Prostate gland (tissue), 2 donors: ENCODE measurements around the gene LDLRAD4. TPM values are rescaled to one million over a fixed set of nuclear protein-coding genes. Genes with fewer than 3 reads are reported as not detected.

Source experiments
- DNase-seq: peaks from one replicate; pipeline ENCODE4 v3.0.0-alpha.2; 2019; ENCODE audit warnings: low spot score
- H3K27ac ChIP-seq, 2 donors: fragments of 200-600 bp; sonication (generic); 2 replicates each; pipeline ENCODE4 v1.5.1; 2017 to 2019
- H3K27me3 ChIP-seq: fragments of 200-600 bp; sonication (generic); replicated peaks from 2 replicates; pipeline ENCODE4 v1.5.1; 2019; ENCODE audit not compliant: insufficient read depth
- H3K36me3 ChIP-seq, 2 donors: fragments of 200-600 bp; sonication (generic); 1 replicate in 1 of 2; 2 replicates in 1 of 2; pipeline versions ENCODE4 v1.5.1 to v1.8.1; 2017 to 2019
- H3K4me1 ChIP-seq: fragments of 200-600 bp; sonication (generic); replicated peaks from 2 replicates; pipeline ENCODE4 v1.5.1; 2019
- H3K4me3 ChIP-seq, 2 donors: fragments of 200-600 bp; sonication (generic); 2 replicates each; pipeline ENCODE4 v1.5.1; 2017 to 2019
- H3K9me3 ChIP-seq: fragments of 200-600 bp; sonication (generic); 2 replicates; pipeline ENCODE4 v1.5.1; 2017
- POLR2A ChIP-seq: fragments of 450-650 bp; IDR thresholded peaks from one replicate; pipeline ENCODE4 v1.6.1; 2016; ENCODE audit warnings: antibody characterized with exemption, mild to moderate bottlenecking
- POLR2AphosphoS5 ChIP-seq: sonication (generic); formaldehyde crosslinking; IDR thresholded peaks from one replicate; pipeline ENCODE4 v1.6.1; 2017; ENCODE audit warnings: antibody characterized with exemption
- WGBS: methylation state at CpG from one replicate; pipeline ENCODE4 v1.1.5; 2018; 5-methylcytosine and 5-hydroxymethylcytosine counted together
- intact Hi-C: fragments of 100-400 bp; cut with DNase I; formaldehyde crosslinking; loops from one replicate; pipeline ENCODE4 v1.14.2; 2022
- total RNA-seq, 2 donors: library from RNA; depleted of rRNA; stranded (reverse); fragments of >200 nt; gene quantifications; one replicate each; pipeline ENCODE4 v1.1.0, GENCODE V29; 2016
- TF ChIP-seq, protein P1 (sequence below), 4 experiments: fragments of 200-600 bp in 2 of 4; fragments of 450-650 bp in 2 of 4; sonication (generic) in 2 of 4; IDR thresholded peaks; 1 replicate in 3 of 4; 2 replicates in 1 of 4; pipeline ENCODE4 v1.5.1; 2016 to 2019; ENCODE audit warnings: antibody characterized with exemption in 4 of 4, mild to moderate bottlenecking in 2 of 4, moderate library complexity in 2 of 4

Gene LDLRAD4
- total RNA-seq, 2 donors from 2014 or later, result 59.9 to 107 TPM

DNA sequence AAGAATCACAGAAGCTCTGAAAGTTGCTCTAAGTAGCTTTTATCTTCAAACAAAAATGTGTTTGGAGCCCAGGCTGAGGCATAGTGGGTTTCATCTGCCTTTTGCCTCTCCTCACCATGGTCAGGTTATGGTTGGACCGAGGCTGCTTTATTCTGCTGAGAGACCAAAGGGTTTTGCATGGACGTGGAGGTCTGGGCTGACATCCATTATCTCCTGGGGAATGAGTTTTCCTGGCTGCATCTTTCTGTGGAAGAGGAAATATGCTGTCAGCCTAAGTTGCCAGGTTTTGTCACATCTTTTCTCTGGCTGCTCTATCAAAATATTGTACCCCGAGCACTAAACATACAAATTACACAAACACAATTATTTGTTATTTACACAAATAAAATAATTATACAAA is 223.2 kb downstream of the LDLRAD4 start:
- WGBS, result 64% methylated on average over 3 of the region's 3 CpGs
- no peak for DNase-seq

DNA sequence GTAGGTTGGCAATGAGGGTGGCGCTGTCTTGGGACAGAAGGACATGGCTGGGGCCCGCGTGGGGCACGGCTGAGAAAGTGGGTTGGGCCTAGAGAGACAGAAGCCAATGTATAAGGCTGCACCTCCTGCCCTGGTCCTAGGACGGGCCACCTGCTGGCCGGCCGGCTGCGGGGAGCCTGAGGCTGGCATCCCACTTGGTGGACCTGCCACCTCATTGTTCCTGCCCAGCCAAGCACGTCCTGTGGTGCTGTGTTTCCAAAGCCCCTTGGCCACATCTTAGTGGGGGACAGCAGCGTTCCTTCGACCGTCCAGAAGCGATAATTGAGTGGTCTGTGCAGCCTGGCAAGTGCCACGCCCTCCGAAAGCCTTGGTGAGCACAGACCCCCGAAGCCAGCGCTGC is 223.9 kb downstream of the LDLRAD4 start:
- Histone ChIP-seq H3K27ac (no peak overlapping the region), H3K36me3 (no peaks in the 10 kb centered on the region), H3K4me3 (no peak overlapping the region), H3K9me3 (no peaks in the 10 kb centered on the region), H3K4me1 (no peaks in the 10 kb centered on the region), H3K27me3 (no peaks in the 10 kb centered on the region)
- WGBS, result 92% methylated on average over 17 of the region's 17 CpGs
- intact Hi-C loops, result loop anchor here (10.0 kb wide), 1 partner anchor 62 kb away; no protein-coding TSS in a partner anchor
- DNase-seq, result no peak
- TF ChIP-seq POLR2A (no peak), POLR2AphosphoS5 (no peak)
- TF ChIP-seq, protein P1, sequence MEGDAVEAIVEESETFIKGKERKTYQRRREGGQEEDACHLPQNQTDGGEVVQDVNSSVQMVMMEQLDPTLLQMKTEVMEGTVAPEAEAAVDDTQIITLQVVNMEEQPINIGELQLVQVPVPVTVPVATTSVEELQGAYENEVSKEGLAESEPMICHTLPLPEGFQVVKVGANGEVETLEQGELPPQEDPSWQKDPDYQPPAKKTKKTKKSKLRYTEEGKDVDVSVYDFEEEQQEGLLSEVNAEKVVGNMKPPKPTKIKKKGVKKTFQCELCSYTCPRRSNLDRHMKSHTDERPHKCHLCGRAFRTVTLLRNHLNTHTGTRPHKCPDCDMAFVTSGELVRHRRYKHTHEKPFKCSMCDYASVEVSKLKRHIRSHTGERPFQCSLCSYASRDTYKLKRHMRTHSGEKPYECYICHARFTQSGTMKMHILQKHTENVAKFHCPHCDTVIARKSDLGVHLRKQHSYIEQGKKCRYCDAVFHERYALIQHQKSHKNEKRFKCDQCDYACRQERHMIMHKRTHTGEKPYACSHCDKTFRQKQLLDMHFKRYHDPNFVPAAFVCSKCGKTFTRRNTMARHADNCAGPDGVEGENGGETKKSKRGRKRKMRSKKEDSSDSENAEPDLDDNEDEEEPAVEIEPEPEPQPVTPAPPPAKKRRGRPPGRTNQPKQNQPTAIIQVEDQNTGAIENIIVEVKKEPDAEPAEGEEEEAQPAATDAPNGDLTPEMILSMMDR (IDR thresholded peaks at IDR 0.05), result no peak

More for the DNA sequence above, 223.2 kb downstream of the LDLRAD4 start:
- H3K36me3 ChIP-seq, result no peaks in the 10 kb centered on the region
- H3K4me1 ChIP-seq, result no peaks in the 10 kb centered on the region
- H3K27me3 ChIP-seq, result no peaks in the 10 kb centered on the region
- no peaks in the 10 kb centered on the region for H3K9me3 ChIP-seq
- H3K4me3 ChIP-seq, result no peak overlapping the region
- H3K27ac ChIP-seq, result no peak overlapping the region
- intact Hi-C loops, result loop anchor here (10.0 kb wide), 1 partner anchor 63 kb away; no protein-coding TSS in a partner anchor
- TF ChIP-seq, protein P1 (IDR thresholded peaks at IDR 0.05), result no peak
- TF ChIP-seq POLR2AphosphoS5, result no peak

DNA sequence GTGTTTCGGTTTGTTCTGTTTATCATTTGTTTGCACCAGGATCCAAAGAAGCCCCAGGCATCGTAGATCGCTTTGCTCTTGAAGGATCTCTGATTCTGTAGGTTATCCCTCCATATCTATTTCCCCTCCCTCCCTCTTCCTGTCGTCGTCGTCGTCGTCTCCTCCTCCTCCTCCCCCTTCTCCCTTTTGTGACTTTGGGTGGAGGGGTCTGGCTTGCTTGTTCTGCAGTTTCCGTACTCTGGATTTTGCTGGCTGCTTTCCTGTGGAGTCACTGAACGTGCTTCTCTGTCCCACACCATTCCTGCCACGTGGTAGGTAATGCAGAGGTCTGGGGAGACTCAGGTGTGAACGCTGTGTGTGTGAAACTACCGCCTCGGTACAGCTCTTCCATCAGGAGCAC is 225.0 kb downstream of the LDLRAD4 start:
- Histone ChIP-seq H3K27me3 (no peaks in the 10 kb centered on the region), H3K4me1 (no peaks in the 10 kb centered on the region), H3K27ac (no peak overlapping the region), H3K9me3 (no peaks in the 10 kb centered on the region), H3K36me3 (no peaks in the 10 kb centered on the region), H3K4me3 (no peak overlapping the region)
- intact Hi-C loops, result loop anchor here (10.0 kb wide), 1 partner anchor 61 kb away; no protein-coding TSS in a partner anchor
- 62% methylated on average over 14 of the region's 14 CpGs for WGBS
- TF ChIP-seq POLR2A (no peak), POLR2AphosphoS5 (no peak)
- TF ChIP-seq, protein P1 (IDR thresholded peaks at IDR 0.05), result no peak
- no peak for DNase-seq

DNA sequence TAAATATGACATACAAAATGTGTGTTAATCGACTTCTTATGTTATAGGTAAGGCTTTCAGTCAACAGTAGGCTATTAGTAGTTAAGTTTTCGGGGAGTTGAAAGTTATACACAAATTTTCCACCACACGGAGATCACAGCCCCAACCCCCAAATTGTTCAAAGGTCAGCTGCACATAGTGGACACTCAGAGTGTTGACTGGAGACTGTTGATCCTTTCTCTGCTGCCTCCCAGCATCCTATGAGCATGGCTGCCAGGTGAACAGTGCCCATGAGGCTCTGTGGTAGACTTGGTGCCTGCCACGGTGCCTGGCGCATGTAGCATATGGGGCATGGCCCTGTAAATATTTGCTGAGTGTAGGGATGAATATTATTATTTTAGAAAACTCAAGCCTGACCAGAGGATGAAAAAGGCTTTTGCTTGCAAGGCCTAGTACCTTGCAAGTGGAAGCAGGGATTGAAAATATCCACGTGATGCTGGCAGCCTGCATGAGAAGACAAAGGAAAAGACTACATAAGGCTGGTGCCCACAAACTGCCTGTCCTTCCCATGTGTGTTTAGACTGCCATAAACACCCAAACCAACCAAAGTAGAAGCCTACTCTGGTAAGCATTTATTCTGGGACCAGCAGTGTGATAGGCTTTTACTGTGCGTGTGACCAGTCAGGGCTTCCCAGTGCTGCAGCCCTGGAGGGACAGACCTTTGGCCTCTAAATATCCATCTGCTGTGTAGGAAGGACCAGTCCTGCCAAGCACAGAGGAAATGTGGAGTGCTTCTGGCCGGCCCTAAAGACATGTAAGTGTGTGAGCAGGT is 226.1 kb downstream of the LDLRAD4 start:
- Histone ChIP-seq H3K4me3 (no peak overlapping the region), H3K27me3 (no peaks in the 10 kb centered on the region), H3K27ac (no peak overlapping the region), H3K4me1 (no peaks in the 10 kb centered on the region), H3K36me3 (no peaks in the 10 kb centered on the region), H3K9me3 (no peaks in the 10 kb centered on the region)
- no peak for DNase-seq
- TF ChIP-seq, protein P1 (IDR thresholded peaks at IDR 0.05), result no peak
- TF ChIP-seq POLR2A (no peak), POLR2AphosphoS5 (no peak)
- 92% methylated on average over 8 of the region's 8 CpGs for WGBS
- intact Hi-C loops, result loop anchor here (5.0 to 10.0 kb wide), 2 partner anchors 60 to 227 kb away; partner anchors contain the start of gene LDLRAD4
